KMS-11 (cell line): ENCODE measurements around the gene NBAS.

Source experiments
- H2AFZ ChIP-seq: fragments of 200-600 bp; sonication (generic); 2 replicates; pipeline ENCODE4 v1.6.1; 2016; ENCODE audit warnings: antibody characterized with exemption, mixed run types, low read depth
- H3K27ac ChIP-seq: fragments of 200-600 bp; sonication (generic); 2 replicates; pipeline ENCODE4 v1.6.1; 2016; ENCODE audit warnings: mild to moderate bottlenecking, mixed run types
- H3K27me3 ChIP-seq: fragments of 200-600 bp; sonication (generic); 2 replicates; pipeline ENCODE4 v1.6.1; 2017; ENCODE audit warnings: mild to moderate bottlenecking, low read depth, mixed run types, moderate library complexity; ENCODE audit not compliant: insufficient read depth
- H3K36me3 ChIP-seq: fragments of 200-600 bp; sonication (generic); 2 replicates; pipeline ENCODE4 v1.6.1; 2017; ENCODE audit warnings: mild to moderate bottlenecking, mixed run types; ENCODE audit not compliant: insufficient read depth
- H3K4me1 ChIP-seq: fragments of 200-600 bp; sonication (generic); 2 replicates; pipeline ENCODE4 v1.6.1; 2016; ENCODE audit warnings: mild to moderate bottlenecking, low read depth, mixed run types; ENCODE audit not compliant: poor library complexity, severe bottlenecking
- H3K4me2 ChIP-seq: fragments of 200-600 bp; sonication (generic); 2 replicates; pipeline ENCODE4 v1.7.0; 2016; ENCODE audit warnings: mild to moderate bottlenecking, mixed run types
- H3K4me3 ChIP-seq: fragments of 200-600 bp; sonication (generic); IDR thresholded peaks from 2 replicates; pipeline ENCODE4 v1.6.1; 2017; ENCODE audit warnings: low read depth, low read length, mixed read lengths; ENCODE audit not compliant: insufficient read depth
- H3K79me2 ChIP-seq: fragments of 200-600 bp; sonication (generic); 2 replicates; pipeline ENCODE4 v1.6.1; 2016; ENCODE audit warnings: low read depth, mixed run types; ENCODE audit not compliant: insufficient read depth
- H3K9ac ChIP-seq: fragments of 200-600 bp; sonication (generic); 2 replicates; pipeline ENCODE4 v1.6.1; 2016; ENCODE audit warnings: mild to moderate bottlenecking, mixed run types
- H4K20me1 ChIP-seq: fragments of 200-600 bp; sonication (generic); 2 replicates; pipeline ENCODE4 v1.6.1; 2016; ENCODE audit warnings: mild to moderate bottlenecking, mixed run types; ENCODE audit not compliant: insufficient read depth
- TF ChIP-seq, protein P1 (sequence below): fragments of 200-600 bp; sonication (generic); conservative IDR thresholded peaks from 2 replicates; pipeline ENCODE4 v1.6.1; 2017; ENCODE audit warnings: low read depth, mild to moderate bottlenecking, antibody characterized with exemption, low read length, moderate library complexity, mixed read lengths

Gene NBAS

GRCh38 chr2:15369129-15369528 lies 192.0 kb downstream of the NBAS start:
- Histone ChIP-seq H4K20me1 (no peaks in the 10 kb centered on the region), H3K27ac (no peak overlapping the region), H3K9ac (no peak overlapping the region), H3K4me3 (no peak overlapping the region), H3K4me1 (no peaks in the 10 kb centered on the region), H3K27me3 (no peaks in the 10 kb centered on the region), H3K79me2 (no peaks in the 10 kb centered on the region), H2AFZ (no peak overlapping the region), H3K4me2 (no peak overlapping the region), H3K36me3 (no peaks in the 10 kb centered on the region)
- TF ChIP-seq, protein P1, sequence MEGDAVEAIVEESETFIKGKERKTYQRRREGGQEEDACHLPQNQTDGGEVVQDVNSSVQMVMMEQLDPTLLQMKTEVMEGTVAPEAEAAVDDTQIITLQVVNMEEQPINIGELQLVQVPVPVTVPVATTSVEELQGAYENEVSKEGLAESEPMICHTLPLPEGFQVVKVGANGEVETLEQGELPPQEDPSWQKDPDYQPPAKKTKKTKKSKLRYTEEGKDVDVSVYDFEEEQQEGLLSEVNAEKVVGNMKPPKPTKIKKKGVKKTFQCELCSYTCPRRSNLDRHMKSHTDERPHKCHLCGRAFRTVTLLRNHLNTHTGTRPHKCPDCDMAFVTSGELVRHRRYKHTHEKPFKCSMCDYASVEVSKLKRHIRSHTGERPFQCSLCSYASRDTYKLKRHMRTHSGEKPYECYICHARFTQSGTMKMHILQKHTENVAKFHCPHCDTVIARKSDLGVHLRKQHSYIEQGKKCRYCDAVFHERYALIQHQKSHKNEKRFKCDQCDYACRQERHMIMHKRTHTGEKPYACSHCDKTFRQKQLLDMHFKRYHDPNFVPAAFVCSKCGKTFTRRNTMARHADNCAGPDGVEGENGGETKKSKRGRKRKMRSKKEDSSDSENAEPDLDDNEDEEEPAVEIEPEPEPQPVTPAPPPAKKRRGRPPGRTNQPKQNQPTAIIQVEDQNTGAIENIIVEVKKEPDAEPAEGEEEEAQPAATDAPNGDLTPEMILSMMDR, result no peak

DNA sequence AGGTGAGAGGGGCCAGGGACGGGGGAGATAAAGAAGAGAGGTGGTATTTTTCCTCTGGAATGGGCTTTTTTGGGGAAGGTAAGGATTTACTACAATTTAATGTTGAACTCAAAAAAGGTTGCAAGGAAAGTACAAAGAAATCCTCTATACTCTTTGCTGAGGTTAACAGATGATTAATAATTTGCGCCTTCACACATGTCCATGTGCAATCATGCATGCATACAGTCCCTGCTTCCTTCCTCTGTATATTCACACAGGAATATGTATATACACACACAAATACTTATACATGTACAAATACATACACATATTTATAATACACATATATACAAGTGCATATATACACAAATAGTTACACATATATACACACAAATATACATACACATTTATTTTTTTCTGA lies 193.4 kb downstream of the NBAS start:
- Histone ChIP-seq H3K9ac (no peak overlapping the region), H3K4me1 (no peaks in the 10 kb centered on the region), H3K79me2 (no peaks in the 10 kb centered on the region), H3K4me3 (no peak overlapping the region), H4K20me1 (no peaks in the 10 kb centered on the region), H3K4me2 (no peak overlapping the region), H2AFZ (no peak overlapping the region), H3K36me3 (no peaks in the 10 kb centered on the region), H3K27me3 (no peaks in the 10 kb centered on the region), H3K27ac (no peak overlapping the region)
- TF ChIP-seq, protein P1, result no peak

DNA sequence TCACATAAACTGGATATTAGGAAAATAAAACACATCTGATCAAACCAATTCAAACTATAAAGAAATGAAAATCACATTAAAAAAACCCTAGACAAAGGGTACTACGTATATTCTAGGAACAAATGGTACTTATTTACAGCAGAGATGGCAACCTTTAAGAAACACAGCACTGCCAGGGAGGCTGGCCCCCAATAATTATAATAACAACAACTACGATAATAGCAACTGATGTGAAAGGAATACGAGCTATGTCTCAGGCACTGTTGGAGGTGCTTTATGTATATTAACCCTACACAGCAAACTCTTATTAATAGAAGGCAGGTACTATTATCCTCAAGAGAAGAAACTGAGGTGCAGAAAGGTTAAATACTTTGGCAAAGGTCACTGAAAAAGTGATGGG lies 193.9 kb downstream of the NBAS start:
- no peaks in the 10 kb centered on the region for H4K20me1 ChIP-seq
- no peaks in the 10 kb centered on the region for H3K4me1 ChIP-seq
- no peak overlapping the region for H3K4me2 ChIP-seq
- no peak overlapping the region for H3K4me3 ChIP-seq
- H3K9ac ChIP-seq, result no peak overlapping the region
- H2AFZ ChIP-seq, result no peak overlapping the region
- H3K79me2 ChIP-seq, result no peaks in the 10 kb centered on the region
- TF ChIP-seq, protein P1, result no peak
- H3K27ac ChIP-seq, result no peak overlapping the region
- no peaks in the 10 kb centered on the region for H3K36me3 ChIP-seq
- H3K27me3 ChIP-seq, result no peaks in the 10 kb centered on the region

DNA sequence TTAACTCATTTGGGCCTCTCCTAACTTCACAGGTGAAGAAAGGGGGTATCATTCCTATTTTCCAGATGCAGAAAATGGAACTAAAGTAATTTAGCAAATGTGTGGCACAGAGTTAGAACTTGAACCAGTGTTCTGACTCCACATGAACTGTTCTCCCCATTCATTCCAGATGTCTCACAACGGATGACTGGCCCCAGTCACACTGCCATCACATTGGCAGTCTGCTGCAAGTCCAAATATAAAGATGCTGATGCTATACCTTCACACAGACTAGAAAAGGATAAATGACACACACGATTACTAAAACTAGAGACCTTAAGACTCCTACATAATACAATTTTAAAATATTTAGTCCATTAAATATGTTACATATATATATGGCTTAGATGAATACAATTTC lies 195.7 kb downstream of the NBAS start:
- no peak overlapping the region for H3K27ac ChIP-seq
- no peaks in the 10 kb centered on the region for H3K36me3 ChIP-seq
- H3K4me2 ChIP-seq, result no peak overlapping the region
- no peaks in the 10 kb centered on the region for H3K27me3 ChIP-seq
- no peak overlapping the region for H2AFZ ChIP-seq
- no peak overlapping the region for H3K9ac ChIP-seq
- H4K20me1 ChIP-seq, result no peaks in the 10 kb centered on the region
- TF ChIP-seq, protein P1, result no peak
- H3K4me1 ChIP-seq, result no peaks in the 10 kb centered on the region
- no peak overlapping the region for H3K4me3 ChIP-seq
- H3K79me2 ChIP-seq, result no peaks in the 10 kb centered on the region
